ENCODE results near the gene PALD1. TPM values are rescaled to one million over a fixed set of nuclear protein-coding genes. Genes with fewer than 3 reads are reported as not detected.
A peak's percentile ranks its signal among the peaks of the same experiment; 100 is the strongest.

Gene PALD1
- total and polyA plus RNA-seq, 9 of the 15 experiments (the other 6 are each of a cell fraction or from before 2014, with no cell fraction given) = 0.03 to 0.29 (median 0.09) TPM; not detected in 2

DNA sequence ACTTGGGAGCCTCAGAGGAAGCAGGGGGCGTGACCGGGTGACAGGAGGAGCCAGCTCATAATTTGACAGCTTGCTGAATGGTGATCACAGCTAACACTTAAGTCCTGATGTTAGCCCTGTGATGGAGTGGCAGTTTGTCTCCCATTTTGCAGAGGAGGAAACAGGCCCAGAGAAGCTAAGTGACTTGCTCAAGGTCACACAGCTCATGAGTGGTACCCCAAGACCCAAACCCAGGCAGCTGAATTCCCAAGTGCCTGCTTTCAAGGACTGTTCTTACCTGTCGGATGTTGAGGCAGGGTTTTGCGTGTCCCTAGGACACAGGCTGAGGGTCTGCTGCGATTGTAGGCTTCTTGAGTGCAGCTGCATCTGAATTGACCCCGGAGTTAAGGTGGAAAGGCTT lies 51.7 kb downstream of the PALD1 start (continued):
- TF ChIP-seq ZFP36 (IDR thresholded peaks at IDR 0.05; ENCODE audit: low read depth, low read length, partially characterized antibody) (peak; percentile 81), ZNF133 (CRISPR knock-in tag; IDR thresholded peaks at IDR 0.05) (no peak), HNRNPUL1 (IDR thresholded peaks at IDR 0.05; ENCODE audit: low read length) (no peak), CHCHD3 (CRISPR knock-in tag; IDR thresholded peaks at IDR 0.05) (no peak), ZNF77 (CRISPR knock-in tag; IDR thresholded peaks at IDR 0.05) (no peak), NR2C2 (CRISPR knock-in tag; IDR thresholded peaks at IDR 0.05) (no peak), NR2C2 (tag; IDR thresholded peaks at IDR 0.05) (no peak), ETV1 (tag; conservative IDR thresholded peaks at IDR 0.05; ENCODE audit: low read depth) (no peak), LCOR (CRISPR knock-in tag; IDR thresholded peaks at IDR 0.05) (no peak), CREM (IDR thresholded peaks at IDR 0.05; ENCODE audit: low read depth) (no peak), ZNF717 (CRISPR knock-in tag; IDR thresholded peaks at IDR 0.05) (no peak), ZNF785 (CRISPR knock-in tag; IDR thresholded peaks at IDR 0.05) (no peak), ZNF79 (CRISPR knock-in tag; IDR thresholded peaks at IDR 0.05; ENCODE audit: low read depth) (no peak), BRD4 (IDR thresholded peaks at IDR 0.05) (no peak), ZBTB8A (IDR thresholded peaks at IDR 0.05; ENCODE audit: partially characterized antibody) (no peak), ZNF76 (CRISPR knock-in tag; IDR thresholded peaks at IDR 0.05; ENCODE audit: borderline replicate concordance) (no peak)
- TF ChIP-seq, protein P1, sequence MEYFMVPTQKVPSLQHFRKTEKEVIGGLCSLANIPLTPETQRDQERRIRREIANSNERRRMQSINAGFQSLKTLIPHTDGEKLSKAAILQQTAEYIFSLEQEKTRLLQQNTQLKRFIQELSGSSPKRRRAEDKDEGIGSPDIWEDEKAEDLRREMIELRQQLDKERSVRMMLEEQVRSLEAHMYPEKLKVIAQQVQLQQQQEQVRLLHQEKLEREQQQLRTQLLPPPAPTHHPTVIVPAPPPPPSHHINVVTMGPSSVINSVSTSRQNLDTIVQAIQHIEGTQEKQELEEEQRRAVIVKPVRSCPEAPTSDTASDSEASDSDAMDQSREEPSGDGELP (CRISPR knock-in tag; IDR thresholded peaks at IDR 0.05; ENCODE audit: borderline replicate concordance) = no peak
- TF ChIP-seq, protein P2, sequence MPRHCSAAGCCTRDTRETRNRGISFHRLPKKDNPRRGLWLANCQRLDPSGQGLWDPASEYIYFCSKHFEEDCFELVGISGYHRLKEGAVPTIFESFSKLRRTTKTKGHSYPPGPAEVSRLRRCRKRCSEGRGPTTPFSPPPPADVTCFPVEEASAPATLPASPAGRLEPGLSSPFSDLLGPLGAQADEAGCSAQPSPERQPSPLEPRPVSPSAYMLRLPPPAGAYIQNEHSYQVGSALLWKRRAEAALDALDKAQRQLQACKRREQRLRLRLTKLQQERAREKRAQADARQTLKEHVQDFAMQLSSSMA (CRISPR knock-in tag; IDR thresholded peaks at IDR 0.05) = no peak
- TF ChIP-seq, protein P3, sequence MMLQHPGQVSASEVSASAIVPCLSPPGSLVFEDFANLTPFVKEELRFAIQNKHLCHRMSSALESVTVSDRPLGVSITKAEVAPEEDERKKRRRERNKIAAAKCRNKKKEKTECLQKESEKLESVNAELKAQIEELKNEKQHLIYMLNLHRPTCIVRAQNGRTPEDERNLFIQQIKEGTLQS (IDR thresholded peaks at IDR 0.05) = no peak
- TF ChIP-seq, protein P3 (CRISPR knock-in tag; conservative IDR thresholded peaks at IDR 0.05) = no peak
- TF ChIP-seq, protein P4, sequence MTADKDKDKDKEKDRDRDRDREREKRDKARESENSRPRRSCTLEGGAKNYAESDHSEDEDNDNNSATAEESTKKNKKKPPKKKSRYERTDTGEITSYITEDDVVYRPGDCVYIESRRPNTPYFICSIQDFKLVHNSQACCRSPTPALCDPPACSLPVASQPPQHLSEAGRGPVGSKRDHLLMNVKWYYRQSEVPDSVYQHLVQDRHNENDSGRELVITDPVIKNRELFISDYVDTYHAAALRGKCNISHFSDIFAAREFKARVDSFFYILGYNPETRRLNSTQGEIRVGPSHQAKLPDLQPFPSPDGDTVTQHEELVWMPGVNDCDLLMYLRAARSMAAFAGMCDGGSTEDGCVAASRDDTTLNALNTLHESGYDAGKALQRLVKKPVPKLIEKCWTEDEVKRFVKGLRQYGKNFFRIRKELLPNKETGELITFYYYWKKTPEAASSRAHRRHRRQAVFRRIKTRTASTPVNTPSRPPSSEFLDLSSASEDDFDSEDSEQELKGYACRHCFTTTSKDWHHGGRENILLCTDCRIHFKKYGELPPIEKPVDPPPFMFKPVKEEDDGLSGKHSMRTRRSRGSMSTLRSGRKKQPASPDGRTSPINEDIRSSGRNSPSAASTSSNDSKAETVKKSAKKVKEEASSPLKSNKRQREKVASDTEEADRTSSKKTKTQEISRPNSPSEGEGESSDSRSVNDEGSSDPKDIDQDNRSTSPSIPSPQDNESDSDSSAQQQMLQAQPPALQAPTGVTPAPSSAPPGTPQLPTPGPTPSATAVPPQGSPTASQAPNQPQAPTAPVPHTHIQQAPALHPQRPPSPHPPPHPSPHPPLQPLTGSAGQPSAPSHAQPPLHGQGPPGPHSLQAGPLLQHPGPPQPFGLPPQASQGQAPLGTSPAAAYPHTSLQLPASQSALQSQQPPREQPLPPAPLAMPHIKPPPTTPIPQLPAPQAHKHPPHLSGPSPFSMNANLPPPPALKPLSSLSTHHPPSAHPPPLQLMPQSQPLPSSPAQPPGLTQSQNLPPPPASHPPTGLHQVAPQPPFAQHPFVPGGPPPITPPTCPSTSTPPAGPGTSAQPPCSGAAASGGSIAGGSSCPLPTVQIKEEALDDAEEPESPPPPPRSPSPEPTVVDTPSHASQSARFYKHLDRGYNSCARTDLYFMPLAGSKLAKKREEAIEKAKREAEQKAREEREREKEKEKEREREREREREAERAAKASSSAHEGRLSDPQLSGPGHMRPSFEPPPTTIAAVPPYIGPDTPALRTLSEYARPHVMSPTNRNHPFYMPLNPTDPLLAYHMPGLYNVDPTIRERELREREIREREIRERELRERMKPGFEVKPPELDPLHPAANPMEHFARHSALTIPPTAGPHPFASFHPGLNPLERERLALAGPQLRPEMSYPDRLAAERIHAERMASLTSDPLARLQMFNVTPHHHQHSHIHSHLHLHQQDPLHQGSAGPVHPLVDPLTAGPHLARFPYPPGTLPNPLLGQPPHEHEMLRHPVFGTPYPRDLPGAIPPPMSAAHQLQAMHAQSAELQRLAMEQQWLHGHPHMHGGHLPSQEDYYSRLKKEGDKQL (CRISPR knock-in tag; IDR thresholded peaks at IDR 0.05; ENCODE audit: borderline replicate concordance) = no peak
